GM12892 (cell line): ENCODE measurements around the gene GANAB.

ENCODE experiments used
- POLR2A ChIP-seq: IDR thresholded peaks from 2 replicates; pipeline ENCODE4 v1.6.1; 2011; ENCODE audit warnings: low read depth, low read length, control low read depth
- POLR2AphosphoS5 ChIP-seq: IDR thresholded peaks from 2 replicates; pipeline ENCODE4 v1.6.1; 2011; ENCODE audit warnings: low read depth, low read length, control low read depth

GRCh38 chr11:62611705-62612365, 34.6 kb downstream of the GANAB start:
- TF ChIP-seq POLR2AphosphoS5, result no peak
- TF ChIP-seq POLR2A, result no peak
